SHP77 treated with DMSO at 0.1 percent for 48 hours (cell line): ENCODE results near the gene RPL10.

Experiments used
- DNase-seq: peaks from one replicate; lab custom pipeline; 2025; lab: John Stamatoyannopoulos, UW

Gene RPL10

GRCh38 chrX:154449618-154450017, 51.4 kb downstream of the RPL10 start:
- no peak for DNase-seq

- DNase-seq, result no peak
Measured at GRCh38 chrX:154450312-154450711, 52.1 kb downstream of the RPL10 start.
